HG03558 (cell line): ENCODE data around the gene ASAP3.
"Not testable (repeated sequence)": the region's sequence is repeated elsewhere in the genome, so short reads cannot be mapped to it uniquely, and the experiment has no call there.

ENCODE experiments used
- ATAC-seq: cut with Tn5 transposase; IDR thresholded peaks from one replicate; pipeline ENCODE4 v1.9.1; 2021; ENCODE audit warnings: moderate number of reproducible peaks; ENCODE audit not compliant: unreplicated experiment; ENCODE audit errors: extremely low read depth

Gene ASAP3

DNA sequence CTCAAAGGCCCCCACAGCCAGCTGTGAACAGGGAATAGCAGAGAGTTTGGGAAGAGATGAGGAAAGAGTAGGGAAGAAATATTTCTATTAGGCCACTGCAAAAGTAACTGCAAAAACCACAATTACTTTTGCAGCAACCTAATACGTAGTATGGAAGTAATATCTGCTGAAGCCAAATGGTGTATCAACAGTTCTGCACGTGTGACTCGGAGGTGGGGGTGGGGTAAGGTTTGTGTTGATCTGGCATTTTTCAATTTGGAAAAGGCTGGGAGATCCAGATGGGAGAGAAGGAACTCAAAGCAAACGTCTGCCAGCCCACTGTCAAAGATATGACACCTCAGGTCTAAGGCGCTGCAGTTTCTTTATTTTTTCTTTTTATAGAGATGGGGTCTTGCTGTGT, 103.3 kb downstream of the ASAP3 start:
- no peak for ATAC-seq

DNA sequence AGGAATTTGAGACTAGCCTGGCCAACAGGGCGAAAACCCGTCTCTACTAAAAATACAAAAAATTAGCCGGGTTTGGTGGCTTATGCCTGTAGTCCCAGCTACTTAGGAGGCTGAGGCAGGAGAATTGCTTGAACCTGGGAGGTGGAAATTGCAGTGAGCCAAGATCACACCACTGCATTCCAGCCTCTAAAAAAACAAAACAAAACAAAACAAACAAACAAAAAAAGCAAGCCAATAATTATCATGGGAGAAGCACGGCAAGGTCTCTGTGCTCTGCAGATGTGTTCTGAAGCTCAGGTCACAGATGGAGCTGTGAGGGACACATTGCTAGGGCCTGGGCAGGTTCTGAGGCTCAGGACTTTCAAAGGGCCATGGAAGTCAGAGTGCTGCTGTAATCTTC, 103.7 kb downstream of the ASAP3 start:
- ATAC-seq = not testable (repeated sequence)
